IMR-90 (cell line): ENCODE measurements around the gene GPR157. TPM values are rescaled to one million over a fixed set of nuclear protein-coding genes. Genes with fewer than 3 reads are reported as not detected.

Experiments used
- ATAC-seq: fragments of 200-7000 bp; cut with Tn5 transposase; 2 replicates; pipeline ENCODE4 v1.9.1; 2020; ENCODE audit warnings: low read depth, mild to moderate bottlenecking, moderate library complexity
- BruUV-seq: library from RNA; stranded (reverse); fragments of 400-500 nt; replicated peaks from 2 replicates; lab custom pipeline; 2021; lab: Mats Ljungman, UMichigan
- CTCF ChIA-PET: fragments of 300-600 bp; formaldehyde crosslinking; extraction: SDS; loops from one replicate; lab custom pipeline; 2021; ENCODE audit warnings: antibody characterized with exemption; lab: Yijun Ruan, JAX
- POLR2A ChIA-PET: fragments of 300-600 bp; sonication (Branson Sonifier 250); formaldehyde crosslinking; loops from one replicate; lab custom pipeline; 2022; ENCODE audit warnings: antibody characterized with exemption; ENCODE audit not compliant: unreplicated experiment; lab: Charles Lee
- DNase-seq: peaks from one replicate; pipeline ENCODE4 v3.0.0; 2013
- H2AFZ ChIP-seq: replicated peaks from 2 replicates; pipeline ENCODE3; 2013; ENCODE audit warnings: low read length, mild to moderate bottlenecking; ENCODE audit not compliant: poor library complexity
- H2AK5ac ChIP-seq: 2 replicates; pipeline ENCODE4 v1.6.1; 2013; ENCODE audit warnings: low read depth, low read length, inconsistent platforms
- H2AK9ac ChIP-seq: replicated peaks from 2 replicates; pipeline ENCODE3; 2013; ENCODE audit warnings: mild to moderate bottlenecking, low read depth, low read length, moderate library complexity; ENCODE audit not compliant: poor library complexity
- H2BK120ac ChIP-seq: 2 replicates; pipeline ENCODE4 v1.6.1; 2013; ENCODE audit warnings: low read depth, low read length, inconsistent platforms
- H2BK15ac ChIP-seq: 3 replicates; pipeline ENCODE4 v1.6.1; 2013; ENCODE audit warnings: low read depth, low read length, inconsistent platforms
- H2BK20ac ChIP-seq: 2 replicates; pipeline ENCODE4 v1.6.1; 2013; ENCODE audit warnings: low read depth, mild to moderate bottlenecking, inconsistent platforms, low read length, moderate library complexity
- H2BK5ac ChIP-seq: 2 replicates; pipeline ENCODE4 v1.6.1; 2013; ENCODE audit warnings: mild to moderate bottlenecking, low read depth, low read length, inconsistent platforms; ENCODE audit not compliant: poor library complexity, severe bottlenecking
- H3K14ac ChIP-seq: replicated peaks from 2 replicates; pipeline ENCODE4 v1.6.1; 2013; ENCODE audit warnings: low read depth, low read length, inconsistent platforms
- H3K18ac ChIP-seq: 2 replicates; pipeline ENCODE4 v1.6.1; 2013; ENCODE audit warnings: low read depth, low read length, control low read depth
- H3K23ac ChIP-seq: 2 replicates; pipeline ENCODE4 v1.6.1; 2013; ENCODE audit warnings: low read depth, low read length, inconsistent platforms
- H3K27ac ChIP-seq: 2 replicates; pipeline ENCODE4 v1.5.1; 2013; ENCODE audit warnings: mild to moderate bottlenecking, control low read depth, low read length; ENCODE audit not compliant: insufficient read depth
- H3K27me3 ChIP-seq: 2 replicates; pipeline ENCODE4 v1.6.1; 2013; ENCODE audit warnings: low read length; ENCODE audit not compliant: control insufficient read depth, insufficient read depth
- H3K36me3 ChIP-seq: 2 replicates; pipeline ENCODE4 v1.6.1; 2013; ENCODE audit warnings: low read length, mixed read lengths; ENCODE audit not compliant: control insufficient read depth, insufficient read depth
- H3K4ac ChIP-seq: 2 replicates; pipeline ENCODE4 v1.6.1; 2013; ENCODE audit warnings: low read depth, low read length, inconsistent platforms
- H3K4me1 ChIP-seq: 2 replicates; pipeline ENCODE4 v1.6.1; 2013; ENCODE audit warnings: low read length, mixed read lengths; ENCODE audit not compliant: control insufficient read depth, insufficient read depth
- H3K4me2 ChIP-seq: 2 replicates; pipeline ENCODE4 v1.6.1; 2013; ENCODE audit warnings: low read depth, mild to moderate bottlenecking, control low read depth, low read length, moderate library complexity
- H3K4me3 ChIP-seq: 2 replicates; pipeline ENCODE4 v1.5.1; 2013; ENCODE audit warnings: low read depth, mild to moderate bottlenecking, control low read depth, low read length, moderate library complexity; ENCODE audit not compliant: insufficient read depth
- H3K56ac ChIP-seq: 2 replicates; pipeline ENCODE4 v1.6.1; 2013; ENCODE audit warnings: low read length, inconsistent platforms; ENCODE audit not compliant: insufficient read depth; ENCODE audit errors: extremely low read depth
- H3K79me1 ChIP-seq, 2 experiments: 2 replicates each; pipeline ENCODE4 v1.6.1; 2013; ENCODE audit warnings: low read length in 2 of 2, inconsistent platforms in 1 of 2, low read depth in 1 of 2
- H3K9ac ChIP-seq: 2 replicates; pipeline ENCODE4 v1.6.1; 2013; ENCODE audit warnings: low read depth, low read length, control low read depth
- H3K9me1 ChIP-seq: 2 replicates; pipeline ENCODE4 v1.6.1; 2013; ENCODE audit warnings: low read length, inconsistent platforms; ENCODE audit not compliant: insufficient read depth
- H3K9me3 ChIP-seq: 2 replicates; pipeline ENCODE4 v1.6.1; 2013; ENCODE audit warnings: low read length; ENCODE audit not compliant: control insufficient read depth, insufficient read depth
- H4K20me1 ChIP-seq: 2 replicates; pipeline ENCODE4 v1.6.1; 2013; ENCODE audit warnings: low read length, inconsistent platforms; ENCODE audit not compliant: insufficient read depth
- H4K5ac ChIP-seq: 2 replicates; pipeline ENCODE4 v1.6.1; 2013; ENCODE audit warnings: mild to moderate bottlenecking, low read depth, low read length, control low read depth
- H4K8ac ChIP-seq, 2 experiments: 2 replicates each; pipeline ENCODE4 v1.6.1; 2013; ENCODE audit warnings: low read depth in 2 of 2, low read length in 2 of 2, control low read depth in 1 of 2, inconsistent platforms in 1 of 2
- H4K91ac ChIP-seq: 2 replicates; pipeline ENCODE4 v1.6.1; 2013; ENCODE audit warnings: low read depth, low read length, inconsistent platforms; ENCODE audit not compliant: insufficient read depth
- RAD21 ChIP-seq: IDR thresholded peaks from 2 replicates; pipeline ENCODE4 v1.6.1; 2012; ENCODE audit warnings: low read length, improper control_type of control experiment
- RCOR1 ChIP-seq: IDR thresholded peaks from 2 replicates; pipeline ENCODE4 v1.6.1; 2012; ENCODE audit warnings: mild to moderate bottlenecking, low read length, improper control_type of control experiment; ENCODE audit not compliant: insufficient replicate concordance
- WGBS, 2 experiments: methylation state at CpG; one replicate each; pipeline versions ENCODE4 v1.1.5 to v1.1.7; 2013; ENCODE audit warnings: missing lambda C conversion rate in 2 of 2; ENCODE audit not compliant: insufficient read length in 1 of 2; ENCODE audit errors: extremely low coverage in 2 of 2; 5-methylcytosine and 5-hydroxymethylcytosine counted together
- dilution Hi-C: fragments of 300-500 bp; cut with HindIII; formaldehyde crosslinking; loops from one replicate; pipeline ENCODE4 v1.14.3; 2018; ENCODE audit warnings: low sequenced_read_pairs; ENCODE audit not compliant: unreplicated experiment
- in situ Hi-C: fragments of 300-500 bp; cut with MboI; formaldehyde crosslinking; loops from 3 replicates; pipeline ENCODE4 v1.14.3; 2019; ENCODE audit warnings: low sequenced_read_pairs, inconsistent platforms, mixed read lengths
- intact Hi-C: fragments of 100-400 bp; cut with micrococcal nuclease; formaldehyde crosslinking; loops from 2 replicates; pipeline ENCODE4 v1.10.0; 2022
- polyA plus RNA-seq, 3 experiments: library from polyadenylated mRNA; depleted of rRNA; stranded (reverse); fragments of >200 nt; gene quantifications; 2 replicates each; pipeline ENCODE4 v1.2.3, GENCODE V29; 2012; ENCODE audit warnings: low replicate concordance in 1 of 3
- total RNA-seq: library from RNA; depleted of rRNA; stranded (reverse); fragments of >200 nt; gene quantifications from 2 replicates; pipeline ENCODE4 v1.2.3, GENCODE V29; 2012

The GPR157 gene
- total and polyA plus RNA-seq, 2 of the 4 experiments (the other 2 are of a cell fraction) = 1.8 to 2.7 TPM

DNA sequence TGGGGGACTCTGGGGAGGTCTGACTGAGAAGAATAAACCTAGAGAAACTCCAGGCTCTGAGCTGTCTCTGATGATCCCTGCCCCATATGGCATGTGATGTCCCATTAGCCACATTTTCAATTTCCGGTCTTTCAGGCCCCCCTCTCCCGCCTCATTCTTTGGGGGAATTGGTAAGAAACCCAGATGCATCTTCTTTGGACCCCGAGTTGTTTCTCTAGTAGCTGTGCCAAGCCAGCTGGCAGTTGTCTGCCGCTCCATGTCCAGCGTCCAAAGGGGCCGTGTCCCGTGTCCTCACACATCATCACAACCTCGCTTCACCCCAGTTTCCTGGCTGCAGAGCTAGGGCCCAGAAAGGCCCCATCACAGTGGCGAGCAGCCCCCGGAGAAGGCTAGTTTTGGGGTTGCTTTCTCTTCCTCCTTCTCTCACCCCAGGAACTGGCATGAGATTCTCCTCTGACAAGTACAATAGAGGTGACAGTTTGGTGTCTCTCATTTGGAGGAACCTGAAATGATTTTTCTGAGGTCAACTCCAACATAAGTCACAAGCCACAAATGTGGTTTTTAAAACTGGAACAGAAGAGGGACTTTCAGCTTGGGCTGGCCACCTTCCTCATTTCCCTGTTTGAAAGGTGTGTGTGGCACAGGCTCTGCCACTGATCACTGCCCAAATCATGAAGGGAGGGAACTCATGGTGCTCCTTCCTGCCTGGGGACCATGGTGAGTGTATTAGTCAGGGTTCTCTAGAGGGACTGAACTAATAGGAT, 6.4 kb upstream of the GPR157 start:
- peaks cover 6% of the 10 kb centered on the region; the same call in 1 of the 2 replicates for H3K4me1 ChIP-seq
- in situ Hi-C loops (loop anchor here (25.0 kb wide), 1 partner anchor 352 kb away; no protein-coding TSS in a partner anchor), dilution Hi-C loops (no loop called here), intact Hi-C loops (no loop called here)
- H3K9me1 ChIP-seq = no peaks in the 10 kb centered on the region
- H3K9me3 ChIP-seq = no peaks in the 10 kb centered on the region
- H4K8ac ChIP-seq = no peak overlapping the region
- no peak overlapping the region for H3K4ac ChIP-seq
- H2AK9ac ChIP-seq = no peak overlapping the region
- no peak overlapping the region for H2BK15ac ChIP-seq
- peaks cover 2% of the 10 kb centered on the region; the same call in 1 of the 2 replicates for H3K27me3 ChIP-seq
- H3K9ac ChIP-seq = no peak overlapping the region
- H2AK5ac ChIP-seq = peak overlapping the region; percentile 73; the same call in 1 of the 2 replicates
- no peak overlapping the region for H3K4me2 ChIP-seq
- H2BK5ac ChIP-seq = no peak overlapping the region
- DNase-seq = no peak
- no peak for ATAC-seq
- no peak overlapping the region for H3K27ac ChIP-seq
- BruUV-seq = no TSS peak
- TF ChIP-seq RAD21 (no peak), RCOR1 (no peak)
- WGBS, 2 experiments = 14% methylated on average over 2 of the region's 10 CpGs; no CpG with 5 or more reads in 1 of the 2 experiments
- POLR2A ChIA-PET = no interaction called here
- no peak overlapping the region for H3K4me3 ChIP-seq
- H3K36me3 ChIP-seq = peaks cover 1% of the 10 kb centered on the region; the same call in 1 of the 2 replicates
- H3K79me1 ChIP-seq = no peaks in the 10 kb centered on the region
- H2BK20ac ChIP-seq = no peak overlapping the region
- CTCF ChIA-PET = no interaction called here
- peak overlapping the region; percentile 40 for H2AFZ ChIP-seq
- no peak overlapping the region for H3K56ac ChIP-seq
- H3K23ac ChIP-seq = peak overlapping the region; percentile 80; the same call in 1 of the 2 replicates
- no peak overlapping the region for H3K18ac ChIP-seq
- H3K14ac ChIP-seq = no peak overlapping the region
- H2BK120ac ChIP-seq = no peak overlapping the region
- no peak overlapping the region for H4K5ac ChIP-seq
- H4K20me1 ChIP-seq = no peaks in the 10 kb centered on the region
- H4K91ac ChIP-seq = no peak overlapping the region
